COLO668 (cell line): ENCODE measurements around the gene FKBP2.

ENCODE experiments used
- DNase-seq: peaks from one replicate; lab custom pipeline; 2025; ENCODE audit not compliant: unreplicated experiment; lab: John Stamatoyannopoulos, UW

Gene FKBP2

DNA sequence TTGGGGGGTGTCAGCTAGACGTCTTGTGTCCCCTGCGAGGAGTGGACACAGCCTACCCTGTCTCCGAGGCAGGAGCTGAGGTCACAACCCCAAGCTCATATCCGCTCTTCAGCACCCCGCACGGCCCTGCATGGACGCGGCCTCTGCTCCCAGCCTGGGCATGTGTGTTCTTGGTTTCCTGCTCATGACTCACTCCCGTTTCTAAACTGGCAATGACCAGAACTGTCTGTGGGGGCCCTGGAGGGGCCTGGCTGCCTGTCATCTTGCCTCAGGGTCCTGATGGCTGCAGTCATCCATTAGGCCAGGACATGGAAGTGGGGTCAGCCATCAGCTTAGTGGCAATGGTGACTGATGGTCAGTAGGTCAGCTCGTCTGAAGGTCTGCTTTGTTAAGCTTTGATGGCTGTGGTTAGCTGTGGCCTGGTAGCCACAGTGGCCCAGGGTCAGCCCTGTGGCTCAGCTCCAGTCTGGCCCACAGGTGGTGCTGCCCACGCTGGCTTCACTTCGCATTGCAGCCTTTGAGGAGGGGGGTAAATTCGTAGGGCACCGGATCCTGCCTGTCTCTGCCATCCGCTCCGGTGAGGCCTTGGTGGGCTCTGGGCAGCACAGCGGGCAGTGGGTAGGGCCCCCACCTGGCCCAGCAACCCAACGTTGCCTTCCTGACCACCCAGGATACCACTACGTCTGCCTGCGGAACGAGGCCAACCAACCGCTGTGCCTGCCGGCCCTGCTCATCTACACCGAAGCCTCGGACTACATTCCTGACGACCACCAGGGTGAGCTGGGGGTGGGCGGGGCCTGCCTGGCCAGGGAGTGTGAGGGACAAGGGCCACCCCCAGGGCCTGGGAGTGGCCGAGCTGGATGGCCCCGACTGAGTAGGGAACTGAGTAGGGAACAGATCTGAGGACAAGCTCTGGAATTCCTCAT lies 22.4 kb downstream of the FKBP2 start:
- DNase-seq: no peak

DNA sequence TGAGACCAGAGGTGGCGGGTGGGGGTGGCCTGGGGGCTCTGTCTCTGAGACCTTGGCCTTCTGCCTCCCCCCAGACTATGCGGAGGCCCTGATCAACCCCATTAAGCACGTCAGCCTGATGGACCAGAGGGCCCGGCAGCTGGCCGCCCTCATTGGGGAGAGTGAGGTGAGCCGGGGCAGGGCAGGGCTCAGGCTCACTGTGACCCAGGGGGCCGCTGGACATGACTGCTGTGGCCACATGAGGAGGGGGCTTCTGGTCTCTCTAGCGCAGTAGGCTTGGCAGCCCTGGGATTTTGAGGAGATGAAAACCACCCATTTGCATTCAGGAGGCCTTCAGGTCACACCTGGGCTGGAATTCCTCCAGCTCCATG lies 23.0 kb downstream of the FKBP2 start:
- DNase-seq: no peak

DNA sequence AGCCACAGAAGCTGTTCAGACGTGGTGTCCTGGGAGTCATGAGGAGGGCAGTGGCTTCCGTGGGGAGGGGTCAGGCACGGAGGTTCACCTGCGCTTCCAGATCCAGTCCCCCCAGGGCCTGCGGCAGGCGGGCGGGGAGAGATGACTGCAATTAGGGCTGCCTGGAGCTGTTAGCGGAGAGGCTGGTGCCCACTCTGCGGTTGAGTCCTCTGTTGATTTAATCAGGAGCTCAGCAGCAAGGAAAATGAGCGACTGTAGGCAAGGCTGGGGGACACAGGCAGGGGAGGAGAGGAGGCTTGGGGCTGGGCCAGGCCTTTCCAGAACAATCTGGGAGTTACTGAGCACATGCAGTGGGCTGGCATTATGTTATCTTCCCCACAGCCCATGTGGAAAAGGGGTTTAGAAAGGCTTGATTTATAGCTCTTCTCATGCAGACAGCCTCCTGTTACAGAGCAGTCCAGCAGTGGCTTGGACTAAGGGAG lies 23.5 kb downstream of the FKBP2 start:
- DNase-seq: no peak

DNA sequence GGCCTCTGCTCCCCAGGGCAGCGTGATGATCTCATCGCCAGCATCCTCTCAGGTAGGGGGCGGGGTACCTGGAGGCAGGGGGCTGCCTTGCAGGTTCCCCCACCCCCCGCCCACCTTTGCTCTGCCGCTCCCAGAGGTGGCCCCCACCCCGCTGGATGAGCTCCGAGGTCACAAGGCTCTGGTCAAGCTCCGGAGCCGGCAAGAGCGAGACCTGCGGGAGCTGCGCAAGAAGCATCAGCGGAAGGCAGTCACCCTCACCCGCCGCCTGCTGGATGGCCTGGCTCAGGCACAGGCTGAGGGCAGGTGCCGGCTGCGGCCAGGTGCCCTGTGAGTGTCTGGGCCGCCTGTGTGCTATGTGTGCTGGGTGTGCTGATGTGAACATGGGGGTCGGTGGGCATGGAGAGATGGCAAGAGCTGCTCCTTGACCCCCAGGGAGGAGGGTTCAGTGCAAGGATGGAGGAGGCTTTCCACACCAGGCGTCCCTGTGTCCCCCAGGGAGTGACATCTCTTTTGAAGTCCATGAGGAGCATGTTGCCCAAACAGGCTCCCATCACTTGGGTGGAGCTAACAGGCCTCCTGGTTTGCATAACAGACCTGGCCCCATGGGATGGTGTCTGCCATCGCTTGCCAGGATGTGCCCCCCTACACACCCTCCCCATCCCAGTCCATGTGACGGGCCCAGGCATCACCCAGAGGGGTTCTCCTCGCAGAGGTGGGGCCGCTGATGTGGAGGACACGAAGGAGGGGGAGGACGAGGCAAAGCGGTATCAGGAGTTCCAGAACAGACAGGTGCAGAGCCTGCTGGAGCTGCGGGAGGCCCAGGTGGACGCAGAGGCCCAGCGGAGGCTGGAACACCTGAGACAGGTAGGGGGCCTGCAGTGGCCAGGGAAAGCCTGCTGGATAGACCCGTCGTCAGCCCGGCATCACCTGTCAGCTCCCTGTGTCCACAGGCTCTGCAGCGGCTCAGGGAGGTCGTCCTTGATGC lies 24.6 kb downstream of the FKBP2 start:
- no peak for DNase-seq

DNA sequence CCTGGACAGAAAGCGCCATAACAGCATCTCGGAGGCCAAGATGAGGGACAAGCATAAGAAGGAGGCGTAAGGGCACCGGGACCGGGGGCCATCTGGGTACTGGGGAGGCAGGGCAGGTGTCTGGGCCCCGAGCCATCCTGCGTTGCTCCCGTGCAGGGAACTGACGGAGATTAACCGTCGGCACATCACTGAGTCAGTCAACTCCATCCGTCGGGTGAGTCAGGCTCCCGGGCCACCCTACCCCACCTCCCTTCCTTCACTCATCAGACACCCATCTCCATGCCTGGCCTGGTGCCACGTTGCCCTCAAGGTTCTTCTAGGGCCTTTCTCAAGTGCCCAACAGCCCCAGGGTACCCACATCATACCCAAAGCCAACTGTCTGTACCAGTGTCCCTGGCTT lies 25.4 kb downstream of the FKBP2 start:
- DNase-seq: no peak

DNA sequence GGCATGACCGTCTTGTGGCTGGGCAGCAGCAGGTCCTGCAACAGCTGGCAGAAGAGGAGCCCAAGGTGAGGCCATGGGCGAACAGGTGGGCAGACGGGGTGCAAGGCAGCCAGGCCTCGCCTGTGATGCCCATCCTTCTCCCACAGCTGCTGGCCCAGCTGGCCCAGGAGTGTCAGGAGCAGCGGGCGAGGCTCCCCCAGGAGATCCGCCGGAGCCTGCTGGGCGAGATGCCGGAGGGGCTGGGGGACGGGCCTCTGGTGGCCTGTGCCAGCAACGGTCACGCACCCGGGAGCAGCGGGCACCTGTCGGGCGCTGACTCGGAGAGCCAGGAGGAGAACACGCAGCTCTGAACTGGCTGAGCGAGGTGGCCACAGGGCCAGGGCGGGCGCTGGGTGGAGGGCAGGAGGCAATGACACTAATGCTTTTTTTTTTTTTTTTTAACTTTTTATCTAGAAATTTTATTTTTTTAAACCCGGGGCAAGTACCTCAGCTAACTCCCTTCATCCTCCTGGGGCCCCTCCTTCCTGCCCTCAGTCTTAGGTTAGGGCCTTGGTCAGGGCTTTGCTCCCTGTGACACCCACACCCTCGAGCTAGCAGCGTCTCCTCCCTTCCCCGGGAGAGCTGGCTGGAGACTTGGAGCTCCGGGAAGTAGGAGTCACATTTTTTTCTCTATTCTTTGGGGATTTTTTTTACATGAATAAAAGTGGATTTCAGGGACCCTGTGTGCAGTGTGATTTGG lies 26.5 kb downstream of the FKBP2 start:
- peak; percentile 29 for DNase-seq

DNA sequence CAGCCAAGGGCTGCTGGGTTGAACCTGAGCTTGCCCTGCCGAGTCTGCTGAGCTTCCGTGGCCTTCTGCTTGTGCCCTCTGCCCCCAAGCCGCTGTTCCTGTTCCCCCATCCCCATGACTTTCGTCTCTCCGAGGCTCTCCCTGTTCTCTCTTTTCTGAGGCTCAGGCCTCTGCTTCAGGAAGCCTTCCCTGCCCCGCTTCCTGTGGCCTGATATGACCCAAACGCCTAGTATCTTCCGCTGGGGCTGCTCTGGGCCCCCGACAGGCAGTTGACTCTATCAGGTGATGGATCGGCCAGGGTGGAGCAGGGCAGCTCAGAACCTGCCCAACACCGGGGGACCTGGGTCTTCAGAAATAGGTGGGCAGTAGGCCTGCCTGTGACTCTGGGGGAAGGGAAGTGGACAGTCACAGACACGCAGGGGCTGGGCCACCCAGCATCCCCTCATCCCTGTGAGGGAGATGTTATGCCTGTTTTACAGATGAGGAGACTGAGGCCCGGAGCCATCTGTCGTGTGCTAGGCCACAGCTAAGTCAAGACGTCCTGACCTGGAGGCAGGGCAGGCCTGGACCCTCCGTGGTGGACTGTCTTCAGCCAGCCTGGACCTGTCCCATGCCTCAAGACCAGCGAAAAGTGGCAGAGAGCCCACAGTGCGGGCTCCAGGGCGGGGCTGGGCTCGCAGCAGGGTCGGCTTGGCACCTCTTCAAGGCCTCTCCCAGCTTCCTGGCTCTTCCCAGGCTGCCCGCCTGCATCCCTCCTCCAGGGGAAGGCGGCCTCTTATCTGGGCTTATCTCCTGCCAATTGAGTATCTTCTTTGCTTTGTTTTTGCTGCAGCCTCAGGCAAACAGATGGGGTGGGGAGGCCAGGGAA lies 27.4 kb downstream of the FKBP2 start:
- peak; percentile 16 for DNase-seq

DNA sequence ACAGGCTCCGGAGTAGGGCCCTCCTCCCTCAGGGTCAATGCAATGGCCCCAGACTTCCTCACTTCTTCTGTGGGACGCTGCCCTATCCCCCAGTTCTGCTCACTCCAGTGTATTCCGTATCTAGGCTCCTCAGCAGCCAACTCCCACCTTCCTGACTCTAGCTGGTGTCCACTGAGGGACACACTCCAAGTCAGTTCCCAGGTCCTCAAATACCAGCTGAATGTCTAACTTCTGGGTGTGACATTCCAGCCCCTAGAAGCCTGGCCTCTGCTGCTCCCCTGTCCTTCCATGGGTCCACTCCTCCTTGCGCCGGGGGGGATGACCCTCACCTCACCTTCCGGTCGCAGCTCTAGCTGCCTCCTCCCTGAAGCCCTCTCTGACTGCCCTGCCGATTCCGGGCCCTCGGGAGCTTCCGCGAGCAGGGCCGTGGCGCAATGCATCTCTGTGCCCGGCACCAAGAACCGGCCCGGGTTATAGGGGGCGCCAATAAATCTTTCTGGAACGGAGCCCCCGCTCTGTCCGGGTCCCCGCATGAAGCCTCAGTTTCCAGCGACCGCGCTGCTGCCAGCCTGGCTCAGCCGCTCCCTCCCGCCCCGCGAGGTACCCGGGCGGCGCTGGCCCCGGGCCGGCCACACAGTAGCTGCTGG lies 28.1 kb downstream of the FKBP2 start:
- peak; percentile 56 for DNase-seq

DNA sequence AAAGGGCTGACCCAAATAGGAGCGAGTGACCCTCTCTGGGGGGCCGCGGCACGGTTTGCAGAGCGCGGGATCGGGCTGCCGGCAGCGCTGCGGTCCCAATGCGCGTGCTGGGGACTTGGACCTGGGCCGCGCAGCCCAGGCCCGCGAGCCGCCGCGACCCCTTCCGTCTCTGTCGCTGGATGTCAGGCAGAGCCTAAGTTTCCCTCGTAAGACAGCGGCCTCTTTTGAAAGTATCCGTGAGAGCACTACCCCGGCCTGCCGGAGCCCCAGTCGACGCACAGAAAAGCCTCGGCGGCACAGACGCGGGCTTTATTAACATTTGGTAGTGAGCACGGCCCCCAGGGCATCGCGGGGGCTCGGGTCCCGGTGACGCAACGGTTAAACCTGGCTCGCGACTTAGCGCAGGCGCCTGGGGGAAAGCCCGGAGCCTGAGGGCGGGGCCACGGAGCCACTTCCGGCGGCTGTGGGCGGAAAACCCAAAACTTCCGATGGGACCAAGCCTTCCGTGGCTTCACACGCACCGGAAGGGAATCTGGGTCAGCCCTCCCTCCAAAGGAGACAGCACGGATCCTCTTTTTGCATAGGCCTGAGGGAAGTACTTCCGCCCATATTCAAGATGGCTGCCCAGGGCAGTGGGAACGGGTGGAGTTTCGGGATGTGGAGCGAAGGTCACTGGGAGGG lies 28.8 kb downstream of the FKBP2 start:
- DNase-seq: peak; percentile 97

DNA sequence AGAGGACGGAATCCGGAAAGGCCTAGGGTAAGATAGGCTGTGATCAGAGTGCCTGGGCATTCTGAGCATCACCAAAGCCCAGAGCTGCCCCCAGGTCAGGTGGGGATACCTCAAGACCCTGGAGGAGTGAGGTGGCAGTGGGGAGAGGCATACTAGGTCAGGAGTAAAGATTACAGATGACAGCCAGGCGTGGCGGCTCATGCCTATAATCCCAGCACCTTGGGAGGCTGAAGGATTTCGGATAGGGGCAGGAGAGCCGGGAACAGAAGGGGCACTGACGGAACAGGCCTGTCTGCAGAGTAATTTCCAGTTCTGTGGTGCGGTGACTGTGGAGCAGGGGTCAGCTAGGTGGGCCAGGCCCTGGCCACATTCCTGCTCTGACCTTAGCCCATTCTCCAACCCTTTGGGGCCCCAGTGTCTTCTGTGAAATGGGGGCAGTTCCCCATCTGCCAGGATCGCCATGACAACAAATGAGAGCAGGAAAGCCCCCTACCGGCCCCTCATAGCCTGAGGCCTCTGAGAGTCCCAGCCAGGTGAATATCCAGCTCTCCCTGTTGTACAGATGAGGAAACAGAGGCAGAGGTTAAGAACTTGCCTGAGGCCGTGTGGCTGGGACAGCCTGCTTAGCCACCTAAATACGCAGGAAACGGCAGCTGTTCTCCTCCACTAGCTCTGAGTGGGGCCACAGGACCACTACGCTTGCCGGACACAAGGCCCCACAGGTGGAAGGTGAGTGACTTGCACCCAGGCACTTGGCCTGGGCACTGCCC lies 34.3 kb downstream of the FKBP2 start:
- no peak for DNase-seq

DNA sequence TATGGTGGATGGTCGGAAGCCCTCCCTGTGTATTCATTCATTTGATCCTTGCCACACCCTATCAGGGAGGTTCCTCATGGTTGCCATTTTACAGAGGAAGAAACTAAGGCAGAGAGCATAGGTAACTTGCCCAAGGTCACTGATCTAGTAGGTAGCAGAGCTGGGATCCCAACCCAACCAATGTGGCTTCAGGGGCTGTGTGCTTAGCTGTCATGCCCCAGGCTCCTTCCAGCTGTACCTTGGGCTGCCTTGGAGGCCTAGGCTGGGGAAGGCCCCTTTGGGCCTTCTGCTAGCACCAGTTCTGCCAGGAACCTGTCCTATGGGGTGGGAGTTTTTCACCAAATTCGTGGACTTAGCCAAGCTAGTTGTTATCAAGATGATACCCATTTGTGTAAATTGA lies 34.9 kb downstream of the FKBP2 start:
- no peak for DNase-seq

DNA sequence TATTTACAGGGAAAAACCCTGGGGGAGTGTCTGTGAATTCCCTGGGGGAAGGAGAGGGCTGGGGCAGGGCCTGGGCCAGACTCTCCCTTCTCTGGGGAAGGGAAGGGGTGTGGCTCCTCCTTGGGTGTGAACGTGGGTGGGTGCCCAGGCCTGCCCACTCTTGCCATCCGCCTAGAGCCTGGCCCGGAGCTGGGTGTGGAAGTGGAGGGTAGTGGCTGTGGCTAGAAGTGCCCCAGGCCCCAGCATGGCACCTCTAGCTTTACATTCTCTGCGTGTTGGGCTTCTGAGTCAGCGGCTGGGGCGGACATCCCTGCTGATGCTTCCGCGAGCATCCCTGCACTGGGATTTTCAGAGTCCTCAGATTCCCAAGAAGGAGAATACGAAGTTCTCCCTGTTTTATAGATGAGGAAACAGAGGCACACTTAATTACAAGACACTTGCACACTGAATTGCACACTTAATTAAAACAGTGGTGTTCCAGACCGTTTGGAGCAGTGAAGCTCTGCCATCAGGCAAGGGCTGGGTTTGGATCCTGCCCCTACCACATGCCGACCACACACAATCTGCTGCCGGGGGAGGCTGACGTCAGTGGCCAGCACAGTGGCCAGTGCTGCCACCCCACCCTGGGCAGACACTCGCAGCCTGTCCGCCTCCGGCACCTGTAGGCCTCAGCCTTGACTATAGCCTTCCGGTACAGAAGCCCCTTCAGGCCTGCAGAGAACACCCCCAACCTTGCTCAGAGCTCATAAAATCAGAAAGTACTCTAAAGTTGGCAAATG lies 35.9 kb downstream of the FKBP2 start:
- DNase-seq: no peak

DNA sequence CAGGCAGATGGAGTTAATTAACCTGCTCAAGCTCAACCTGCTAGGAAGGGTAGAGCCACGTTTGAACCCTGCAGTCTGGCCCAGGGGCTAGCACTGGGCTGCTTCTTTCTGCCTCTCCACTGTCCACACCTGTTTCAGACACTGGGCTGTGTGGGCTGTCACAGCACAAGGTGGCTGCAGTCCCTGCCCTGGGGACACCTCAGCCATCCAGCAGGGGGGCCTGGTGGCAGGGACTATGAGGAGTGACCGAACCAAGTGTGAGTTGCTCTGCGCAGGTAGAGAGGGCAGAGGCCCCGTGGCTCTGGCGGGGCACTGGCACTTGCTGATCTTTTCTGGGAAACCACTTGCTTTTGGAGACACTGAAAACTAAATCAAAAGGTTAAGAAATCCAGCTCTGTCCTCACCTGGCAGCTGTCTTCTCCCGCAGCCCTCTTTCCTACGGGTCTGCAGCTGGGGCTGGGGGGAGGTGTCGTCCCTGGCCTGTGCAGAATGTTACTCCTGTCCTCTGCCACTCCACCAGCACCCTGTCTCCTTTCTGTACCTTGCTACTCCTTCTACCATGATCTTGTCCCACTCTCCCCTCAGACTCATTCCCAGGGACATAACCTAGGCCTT lies 37.8 kb downstream of the FKBP2 start:
- DNase-seq: no peak

DNA sequence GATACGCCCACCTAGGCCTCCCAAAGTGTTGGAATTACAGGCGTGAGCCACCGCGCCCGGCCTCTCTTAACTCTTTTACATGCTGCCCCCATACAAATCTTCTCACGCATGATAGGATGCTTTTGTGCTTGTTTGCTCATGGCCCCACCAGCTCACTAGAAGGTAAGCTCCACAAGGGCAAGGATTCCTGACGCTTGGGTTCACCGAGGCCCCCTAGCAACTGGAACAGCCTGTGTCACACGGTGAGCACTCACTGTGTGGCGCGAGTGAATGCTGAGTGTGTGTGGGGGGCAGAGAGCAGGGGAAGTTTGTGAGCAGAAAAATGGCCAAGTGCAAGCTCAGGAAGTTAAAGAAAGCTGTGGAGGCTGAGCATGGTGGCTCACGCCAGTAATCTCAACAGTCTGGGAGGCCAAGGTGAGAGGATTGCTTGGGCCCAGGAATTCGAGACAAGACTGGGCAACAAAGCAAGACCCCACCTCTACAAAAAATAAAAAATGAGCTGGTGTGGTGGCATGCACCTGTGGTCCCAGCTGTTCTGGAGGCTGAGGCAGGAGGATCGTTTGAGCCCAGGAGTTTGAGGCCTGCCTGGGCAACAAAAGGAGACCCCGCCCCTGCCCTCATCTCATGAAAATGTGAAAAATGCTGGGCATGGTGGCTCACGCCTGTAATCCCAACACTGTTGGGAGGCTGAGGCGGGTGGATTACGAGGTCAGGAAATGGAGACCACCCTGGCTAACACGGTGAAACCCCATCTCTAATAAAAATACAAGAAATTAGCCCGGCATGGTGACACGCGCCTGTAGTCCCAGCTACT lies 41.3 kb downstream of the FKBP2 start:
- no peak for DNase-seq

DNA sequence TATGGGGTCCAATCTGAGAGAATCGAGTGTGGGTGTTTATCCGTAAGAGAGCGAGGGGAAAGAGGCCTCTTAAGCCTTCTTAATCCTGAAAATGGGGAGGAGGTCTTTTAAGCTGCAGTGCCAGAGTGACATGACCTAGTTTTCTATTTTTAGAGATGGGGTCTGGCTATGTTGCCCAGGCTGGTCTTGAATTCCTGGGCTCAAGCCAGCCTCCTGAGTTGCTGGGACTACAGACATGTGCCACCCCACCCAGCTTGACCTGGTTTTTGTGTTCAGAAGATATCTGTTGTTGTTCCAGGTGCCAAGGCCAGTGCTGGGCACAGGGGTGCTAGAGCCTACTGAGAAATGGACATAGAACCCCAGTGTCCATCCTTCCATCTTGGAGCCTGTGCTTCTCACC lies 42.2 kb downstream of the FKBP2 start:
- no peak for DNase-seq
